HCT116 (cell line): ENCODE measurements around the gene ST6GALNAC2. TPM values are rescaled to one million over a fixed set of nuclear protein-coding genes. Genes with fewer than 3 reads are reported as not detected.

Source experiments
- ATAC-seq: fragments of 200-7000 bp; cut with Tn5 transposase; 2 replicates; pipeline ENCODE4 v1.9.1; 2020; ENCODE audit warnings: mild to moderate bottlenecking, moderate library complexity
- BruUV-seq: library from RNA; stranded (reverse); fragments of 400-500 nt; replicated peaks from 2 replicates; lab custom pipeline; 2021; lab: Mats Ljungman, UMichigan
- CTCF ChIA-PET: fragments of 300-600 bp; sonication (Branson Sonifier 250); formaldehyde crosslinking; loops from one replicate; lab custom pipeline; 2021; ENCODE audit warnings: antibody characterized with exemption; lab: Charles Lee
- POLR2A ChIA-PET: fragments of 300-600, 350-600 bp; sonication (Branson Sonifier 250); formaldehyde crosslinking; loops from one replicate; lab custom pipeline; 2021; ENCODE audit warnings: antibody characterized with exemption; lab: Charles Lee
- RAD21 ChIA-PET, 2 experiments: fragments of 300-600 bp; sonication (Branson Sonifier 250); formaldehyde crosslinking; loops; one replicate each; lab custom pipeline; 2023; ENCODE audit warnings: low total read pairs in 2 of 2; ENCODE audit not compliant: uncharacterized antibody in 2 of 2, unreplicated experiment in 2 of 2, low non-redundant PET in 1 of 2; lab: Charles Lee
- DNase-seq: peaks from one replicate; pipeline ENCODE4 v3.0.0-alpha.2; 2010; ENCODE audit warnings: low read depth, low spot score
- H2AFZ ChIP-seq: fragments of 200-600 bp; shearing (Covaris generic), sonication (generic); 2 replicates; pipeline ENCODE4 v1.6.1; 2017; ENCODE audit warnings: low read depth, mixed run types, mixed read lengths, antibody characterized with exemption, low read length; ENCODE audit not compliant: poor library complexity, severe bottlenecking
- H3K27ac ChIP-seq: 2 replicates; pipeline ENCODE4 v1.5.1; 2012; ENCODE audit warnings: low read depth, low read length
- H3K27me3 ChIP-seq: fragments of 200-600 bp; sonication (generic); 2 replicates; pipeline ENCODE4 v1.6.1; 2016; ENCODE audit warnings: mixed run types, low read length, mixed read lengths; ENCODE audit not compliant: insufficient read depth
- H3K36me3 ChIP-seq, 2 experiments: fragments of 200-500 bp in 1 of 2; fragments of 200-600 bp in 1 of 2; sonication (Bioruptor generic) in 1 of 2; sonication (generic) in 1 of 2; 2 replicates each; pipeline versions ENCODE4 v1.5.1 to v1.6.1; 2014 to 2016; ENCODE audit warnings: low read length in 2 of 2, inconsistent platforms in 1 of 2, mixed read lengths in 1 of 2, mixed run types in 1 of 2; ENCODE audit not compliant: insufficient read depth in 2 of 2, control insufficient read depth in 1 of 2
- H3K4me1 ChIP-seq, 2 experiments: fragments of 200-600 bp in 1 of 2; sonication (generic) in 1 of 2; 2 replicates each; pipeline versions ENCODE4 v1.5.1 to v1.6.1; 2012 to 2017; ENCODE audit warnings: low read length in 2 of 2, inconsistent platforms in 1 of 2, mild to moderate bottlenecking in 1 of 2, mixed read lengths in 1 of 2, mixed run types in 1 of 2, moderate library complexity in 1 of 2; ENCODE audit not compliant: insufficient read depth in 2 of 2, control insufficient read depth in 1 of 2
- H3K4me2 ChIP-seq: fragments of 200-600 bp; sonication (generic); 2 replicates; pipeline ENCODE4 v1.6.1; 2017; ENCODE audit warnings: mixed run types, low read length, mixed read lengths
- H3K4me3 ChIP-seq, 2 experiments: fragments of 200-600 bp in 1 of 2; sonication (generic) in 1 of 2; replicated peaks in 1 of 2; 2 replicates each; pipeline ENCODE4 v1.5.1; 2011 to 2016; ENCODE audit warnings: low read length in 2 of 2, control low read depth in 1 of 2, low read depth in 1 of 2, mild to moderate bottlenecking in 1 of 2, mixed read lengths in 1 of 2, mixed run types in 1 of 2
- H3K79me2 ChIP-seq: fragments of 200-600 bp; sonication (generic); 2 replicates; pipeline ENCODE4 v1.6.1; 2017; ENCODE audit warnings: mild to moderate bottlenecking, mixed run types, low read length, moderate library complexity, mixed read lengths; ENCODE audit not compliant: insufficient read depth
- H3K9ac ChIP-seq: fragments of 200-600 bp; sonication (generic); 2 replicates; pipeline ENCODE4 v1.6.1; 2016; ENCODE audit warnings: low read length, mixed read lengths
- H3K9me2 ChIP-seq: fragments of 200-600 bp; sonication (generic), shearing (Covaris generic); 2 replicates; pipeline ENCODE4 v1.6.1; 2017; ENCODE audit warnings: mixed run types, mild to moderate bottlenecking, moderate library complexity; ENCODE audit not compliant: insufficient read depth
- H3K9me3 ChIP-seq, 2 experiments: fragments of 200-500 bp in 1 of 2; fragments of 200-600 bp in 1 of 2; sonication (Bioruptor generic) in 1 of 2; sonication (generic) in 1 of 2; 2 replicates each; pipeline ENCODE4 v1.6.1; 2014 to 2017; ENCODE audit warnings: low read length in 2 of 2, mixed read lengths in 2 of 2, inconsistent platforms in 1 of 2, low read depth in 1 of 2, mild to moderate bottlenecking in 1 of 2, mixed run types in 1 of 2, moderate library complexity in 1 of 2; ENCODE audit not compliant: control insufficient read depth in 1 of 2, insufficient read depth in 1 of 2
- H4K20me1 ChIP-seq: fragments of 200-600 bp; sonication (generic), shearing (Covaris generic); 2 replicates; pipeline ENCODE4 v1.6.1; 2017; ENCODE audit warnings: mixed run types, mild to moderate bottlenecking, moderate library complexity; ENCODE audit not compliant: insufficient read depth
- CBX3 ChIP-seq: IDR thresholded peaks from 2 replicates; pipeline ENCODE4 v1.6.1; 2012; ENCODE audit warnings: low read depth
- CEBPB ChIP-seq: IDR thresholded peaks from 2 replicates; pipeline ENCODE4 v1.6.1; 2012; ENCODE audit warnings: low read depth
- EGR1 ChIP-seq: IDR thresholded peaks from 2 replicates; pipeline ENCODE4 v1.6.1; 2012; ENCODE audit warnings: low read depth
- EZH2 ChIP-seq: fragments of 200-600 bp; sonication (generic); IDR thresholded peaks from 2 replicates; pipeline ENCODE4 v1.6.1; 2017; ENCODE audit warnings: antibody characterized with exemption, mixed run types
- EZH2phosphoT487 ChIP-seq: fragments of 200-600 bp; IDR thresholded peaks from 2 replicates; pipeline ENCODE4 v1.6.1; 2018; ENCODE audit warnings: antibody characterized with exemption, borderline replicate concordance
- JUND ChIP-seq: IDR thresholded peaks from 2 replicates; pipeline ENCODE4 v1.6.1; 2012
- POLR2AphosphoS5 ChIP-seq: IDR thresholded peaks from 2 replicates; pipeline ENCODE4 v1.6.1; 2011; ENCODE audit warnings: mild to moderate bottlenecking, low read depth, low read length, moderate library complexity
- REST ChIP-seq: IDR thresholded peaks from 2 replicates; pipeline ENCODE4 v1.6.1; 2012; ENCODE audit warnings: low read depth
- SIN3A ChIP-seq: IDR thresholded peaks from 2 replicates; pipeline ENCODE4 v1.6.1; 2012; ENCODE audit warnings: low read depth
- SRF ChIP-seq: IDR thresholded peaks from 2 replicates; pipeline ENCODE4 v1.6.1; 2012; ENCODE audit warnings: low read depth
- TCF7L2 ChIP-seq: IDR thresholded peaks from 2 replicates; pipeline ENCODE4 v1.7.0; 2011; ENCODE audit warnings: borderline replicate concordance, inconsistent platforms; ENCODE audit not compliant: insufficient read depth, insufficient read length; ENCODE audit errors: extremely low read depth
- YY1 ChIP-seq: IDR thresholded peaks from 2 replicates; pipeline ENCODE4 v1.6.1; 2011; ENCODE audit warnings: low read length, low read depth, moderate library complexity, mild to moderate bottlenecking; ENCODE audit not compliant: insufficient replicate concordance; ENCODE audit errors: extremely low read depth
- ZFX ChIP-seq: fragments of 450-650 bp; IDR thresholded peaks from 2 replicates; pipeline ENCODE4 v1.6.1; 2017
- ZNF274 ChIP-seq: fragments of 200-500 bp; sonication (Bioruptor generic); IDR thresholded peaks from 2 replicates; pipeline ENCODE4 v1.6.1; 2014; ENCODE audit warnings: mild to moderate bottlenecking, low read depth, low read length, inconsistent platforms
- intact Hi-C: fragments of 100-400 bp; cut with micrococcal nuclease; formaldehyde crosslinking; loops from 2 replicates; pipeline ENCODE4 v1.10.0; 2022
- total RNA-seq: library from RNA; stranded (reverse); gene quantifications from one replicate; pipeline ENCODE4 v1.2.1, GENCODE V29; 2021; ENCODE audit not compliant: unreplicated experiment
- TF ChIP-seq, protein P1 (sequence below): IDR thresholded peaks from 2 replicates; pipeline ENCODE4 v1.6.1; 2011; ENCODE audit warnings: mild to moderate bottlenecking, low read length, moderate library complexity; ENCODE audit not compliant: insufficient replicate concordance; ENCODE audit errors: extremely low read depth

Gene ST6GALNAC2
- total RNA-seq, 1 experiment from 2014 or later, result 14.7 TPM

GRCh38 chr17:76547642-76548202 is 37.9 kb downstream of the ST6GALNAC2 start:
- Histone ChIP-seq H3K4me2 (no peak overlapping the region), H3K4me1 (peaks cover 0 to 13% of the 10 kb centered on the region in 2 experiments; a peak in 2 of 4 replicates), H3K9me2 (no peaks in the 10 kb centered on the region), H2AFZ (no peak overlapping the region), H4K20me1 (no peaks in the 10 kb centered on the region), H3K27ac (no peak overlapping the region), H3K36me3 (no peaks in the 10 kb centered on the region), H3K4me3 (no peak overlapping the region), H3K9me3 (no peaks in the 10 kb centered on the region), H3K27me3 (no peaks in the 10 kb centered on the region), H3K79me2 (no peaks in the 10 kb centered on the region), H3K9ac (no peak overlapping the region)
- ATAC-seq (no peak), DNase-seq (no peak)
- intact Hi-C loops, result loop anchor here (1.0 to 2.0 kb wide), 2 partner anchors 24 to 83 kb away; no protein-coding TSS in a partner anchor
- BruUV-seq, result TSS peak; percentile 36
- POLR2A ChIA-PET, result no interaction called here
- CTCF ChIA-PET, result interaction anchor here (1.1 to 2.2 kb wide), 4 partner anchors 9 to 134 kb away, joined by 3 to 13 read pairs (median 7); no protein-coding TSS in a partner anchor
- TF ChIP-seq REST (no peak), EGR1 (no peak), CBX3 (no peak), YY1 (no peak), ZFX (no peak), SRF (no peak), JUND (no peak), EZH2 (no peak), CEBPB (no peak), ZNF274 (no peak), POLR2AphosphoS5 (no peak), TCF7L2 (no peak), EZH2phosphoT487 (no peak), SIN3A (no peak)
- TF ChIP-seq, protein P1, sequence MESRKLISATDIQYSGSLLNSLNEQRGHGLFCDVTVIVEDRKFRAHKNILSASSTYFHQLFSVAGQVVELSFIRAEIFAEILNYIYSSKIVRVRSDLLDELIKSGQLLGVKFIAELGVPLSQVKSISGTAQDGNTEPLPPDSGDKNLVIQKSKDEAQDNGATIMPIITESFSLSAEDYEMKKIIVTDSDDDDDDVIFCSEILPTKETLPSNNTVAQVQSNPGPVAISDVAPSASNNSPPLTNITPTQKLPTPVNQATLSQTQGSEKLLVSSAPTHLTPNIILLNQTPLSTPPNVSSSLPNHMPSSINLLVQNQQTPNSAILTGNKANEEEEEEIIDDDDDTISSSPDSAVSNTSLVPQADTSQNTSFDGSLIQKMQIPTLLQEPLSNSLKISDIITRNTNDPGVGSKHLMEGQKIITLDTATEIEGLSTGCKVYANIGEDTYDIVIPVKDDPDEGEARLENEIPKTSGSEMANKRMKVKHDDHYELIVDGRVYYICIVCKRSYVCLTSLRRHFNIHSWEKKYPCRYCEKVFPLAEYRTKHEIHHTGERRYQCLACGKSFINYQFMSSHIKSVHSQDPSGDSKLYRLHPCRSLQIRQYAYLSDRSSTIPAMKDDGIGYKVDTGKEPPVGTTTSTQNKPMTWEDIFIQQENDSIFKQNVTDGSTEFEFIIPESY, result no peak
- TF ChIP-seq, all 23 proteins: peak for 0
- RAD21 ChIA-PET, result interaction anchor here in 1 of 2 experiments (1.0 kb wide), 1 partner anchor 24 kb away, joined by 3 read pairs; no protein-coding TSS in a partner anchor
